ENCODE measurements around the gene HSD17B8. TPM values are rescaled to one million over a fixed set of nuclear protein-coding genes. Genes with fewer than 3 reads are reported as not detected.

The HSD17B8 gene
- total RNA-seq, 2 experiments from 2014 or later, result 11.6 to 18.8 TPM

- ChIA-PET CTCF (ENCODE audit: unreplicated experiment) (interaction anchor here (0.6 kb wide), 1 partner anchor 8 kb away, joined by 4 read pairs; no protein-coding TSS in a partner anchor), POLR2A (interaction anchor here (0.6 to 1.1 kb wide), 4 partner anchors 9 to 126 kb away, joined by 3 to 8 read pairs (median 4); partner anchors contain the start of gene HLA-DPA1)
- Histone ChIP-seq H3K27ac (ENCODE audit: low read depth, low read length, poor library complexity, severe bottlenecking) (peak overlapping the region; percentile 77), H3K4me3 (ENCODE audit: low read depth, low read length, poor library complexity, severe bottlenecking) (peak overlapping the region; percentile 96), H3K4me1 (ENCODE audit: insufficient read depth, low read length, poor library complexity, severe bottlenecking) (peaks cover 49% of the 10 kb centered on the region), H3K36me3 (ENCODE audit: insufficient read depth, low read length) (peaks cover 58% of the 10 kb centered on the region), H3K4me2 (ENCODE audit: low read length) (peak overlapping the region; percentile 100), H4K20me1 (ENCODE audit: insufficient read depth, low read length) (no peaks in the 10 kb centered on the region; the same call in 1 of the 2 replicates), H2AFZ (ENCODE audit: low read length) (0 out of 2 replicates have a peak overlapping the region, but pooled peaks have one; percentile 79), H3K9me3 (ENCODE audit: low read length) (no peaks in the 10 kb centered on the region), H3K79me2 (ENCODE audit: insufficient read depth, low read depth, low read length) (peaks cover 28% of the 10 kb centered on the region; the same call in 1 of the 2 replicates), H3K9me2 (ENCODE audit: insufficient read depth, low read length) (no peaks in the 10 kb centered on the region)
- TF ChIP-seq CTCF (conservative IDR thresholded peaks at IDR 0.05; ENCODE audit: low read length) (no peak), EZH2phosphoT487 (IDR thresholded peaks at IDR 0.05; ENCODE audit: borderline replicate concordance, low read depth, low read length) (no peak)
- DNase-seq (ENCODE audit: low spot score), result peak; percentile 82
- intact Hi-C loops (cut with micrococcal nuclease; ENCODE audit: unreplicated experiment), result loop anchor here (2.0 to 10.0 kb wide), 2 partner anchors 73 to 215 kb away; partner anchors contain the start of genes CUTA, PHF1 and RPS18
- TSS peak; percentile 63 for BruUV-seq (replicated peaks)
Measured at GRCh38 chr6:33199687-33200218, 4.7 kb upstream of the HSD17B8 start.

GRCh38 chr6:33200219-33201146 is 4.0 kb upstream of the HSD17B8 start, which contains the start of the genes RXRB and SLC39A7:
RXRB (minus strand) TSS chr6:33200665; CDS start chr6:33200476, 189 bp downstream.
SLC39A7 (plus strand) TSS chr6:33200867; CDS start chr6:33201246, 379 bp downstream.
- TF ChIP-seq EZH2phosphoT487 (IDR thresholded peaks at IDR 0.05; ENCODE audit: borderline replicate concordance, low read depth, low read length) (no peak), CTCF (conservative IDR thresholded peaks at IDR 0.05; ENCODE audit: low read length) (no peak)
- no TSS peak for BruUV-seq (replicated peaks)
- peaks cover 50% of the 10 kb centered on the region for H3K36me3 ChIP-seq (ENCODE audit: insufficient read depth, low read length)

More at GRCh38 chr6:33200219-33201146, 4.0 kb upstream of the HSD17B8 start, which contains the start of the genes RXRB and SLC39A7:
- DNase-seq (ENCODE audit: low spot score), result peak; percentile 99
- POLR2A ChIA-PET, result interaction anchor here (0.7 to 1.0 kb wide), 2 partner anchors 17 to 49 kb away, joined by 4 to 8 read pairs; no protein-coding TSS in a partner anchor
- peaks cover 57% of the 10 kb centered on the region for H3K4me1 ChIP-seq (ENCODE audit: insufficient read depth, low read length, poor library complexity, severe bottlenecking)
- peaks cover 28% of the 10 kb centered on the region; the same call in 1 of the 2 replicates for H3K79me2 ChIP-seq (ENCODE audit: insufficient read depth, low read depth, low read length)
- no peaks in the 10 kb centered on the region for H3K9me2 ChIP-seq (ENCODE audit: insufficient read depth, low read length)
- no peaks in the 10 kb centered on the region for H3K9me3 ChIP-seq (ENCODE audit: low read length)
- H3K27ac ChIP-seq (ENCODE audit: low read depth, low read length, poor library complexity, severe bottlenecking), result peak within 1 kb of the TSS; percentile 77
- no peaks in the 10 kb centered on the region; the same call in 1 of the 2 replicates for H4K20me1 ChIP-seq (ENCODE audit: insufficient read depth, low read length)
- intact Hi-C loops (cut with micrococcal nuclease; ENCODE audit: unreplicated experiment), result loop anchor here (2.0 to 10.0 kb wide), 2 partner anchors 72 to 214 kb away; partner anchors contain the start of genes CUTA, PHF1 and RPS18
- H3K4me2 ChIP-seq (ENCODE audit: low read length), result peak within 1 kb of the TSS; percentile 100
- H2AFZ ChIP-seq (ENCODE audit: low read length), result peak within 1 kb of the TSS; percentile 79
- H3K4me3 ChIP-seq (ENCODE audit: low read depth, low read length, poor library complexity, severe bottlenecking), result peak within 1 kb of the TSS; percentile 96
- CTCF ChIA-PET (ENCODE audit: unreplicated experiment), result no interaction called here

Measured in OCI-LY7 (cell line).